ENCODE measurements around the gene MARCO. TPM values are rescaled to one million over a fixed set of nuclear protein-coding genes. Genes with fewer than 3 reads are reported as not detected.
"Not testable (repeated sequence)": the region's sequence is repeated elsewhere in the genome, so short reads cannot be mapped to it uniquely, and the experiment has no call there.

Gene MARCO
- total RNA-seq, 1 experiment from 2014 or later: not detected

- no peaks in the 10 kb centered on the region for H3K36me3 ChIP-seq (ENCODE audit: low read depth)
- peaks cover 22% of the 10 kb centered on the region for H3K4me1 ChIP-seq (replicated peaks; ENCODE audit: insufficient read depth)
- H3K4me3 ChIP-seq: no peak overlapping the region
- no peaks in the 10 kb centered on the region for H4K20me1 ChIP-seq (ENCODE audit: insufficient read depth)
- no peaks in the 10 kb centered on the region for H3K27me3 ChIP-seq (ENCODE audit: insufficient read depth, low read depth)
- ChIA-PET POLR2A (ENCODE audit: unreplicated experiment) (no interaction called here), CTCF (no interaction called here)
- no TSS peak for BruUV-seq (replicated peaks)
- TF ChIP-seq EZH2 (IDR thresholded peaks at IDR 0.05; ENCODE audit: low read depth) (no peak), CTCF (conservative IDR thresholded peaks at IDR 0.05) (no peak)
- intact Hi-C loops (cut with micrococcal nuclease; ENCODE audit: unreplicated experiment): no loop called here
- no peaks in the 10 kb centered on the region for H3K9me2 ChIP-seq (ENCODE audit: insufficient read depth)
- H3F3A ChIP-seq (ENCODE audit: insufficient read depth, low read depth): peaks cover 18% of the 10 kb centered on the region
- H3K4me2 ChIP-seq: no peak overlapping the region
- no peak for DNase-seq
- no peak overlapping the region for H2AFZ ChIP-seq
- no peak overlapping the region for H3K27ac ChIP-seq
- H3K79me2 ChIP-seq (ENCODE audit: low read depth): no peaks in the 10 kb centered on the region
- no peaks in the 10 kb centered on the region for H3K9me3 ChIP-seq (ENCODE audit: insufficient read depth, low read depth)
Observed at GRCh38 chr2:118943286-118943685, 1.3 kb downstream of the MARCO start.

DNA sequence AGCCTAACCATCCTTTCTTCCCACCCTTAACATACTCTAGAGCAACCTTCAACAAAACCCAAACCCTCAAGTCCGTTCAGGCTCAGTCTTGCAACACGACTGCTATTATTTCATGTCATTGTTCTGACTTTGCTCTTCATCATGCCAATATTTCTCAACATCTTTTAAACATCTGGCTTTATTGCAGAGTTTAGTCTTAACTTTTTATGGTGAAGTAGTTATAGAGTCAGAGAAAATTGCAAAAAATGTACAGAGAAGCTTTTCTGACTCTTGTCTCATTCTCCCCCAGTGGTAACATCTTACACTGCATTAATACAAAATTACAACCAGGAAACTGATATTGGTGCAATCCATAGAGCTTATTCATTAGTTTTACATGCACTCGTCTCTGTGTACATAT lies 3.9 kb downstream of the MARCO start:
- Histone ChIP-seq H2AFZ (no peak overlapping the region), H3K27me3 (ENCODE audit: insufficient read depth, low read depth) (no peaks in the 10 kb centered on the region), H3K27ac (no peak overlapping the region), H3K79me2 (ENCODE audit: low read depth) (no peaks in the 10 kb centered on the region), H3K36me3 (ENCODE audit: low read depth) (no peaks in the 10 kb centered on the region), H3K4me2 (no peak overlapping the region), H3K9me3 (ENCODE audit: insufficient read depth, low read depth) (no peaks in the 10 kb centered on the region), H3K4me1 (replicated peaks; ENCODE audit: insufficient read depth) (peaks cover 15% of the 10 kb centered on the region), H4K20me1 (ENCODE audit: insufficient read depth) (no peaks in the 10 kb centered on the region), H3K4me3 (no peak overlapping the region), H3F3A (ENCODE audit: insufficient read depth, low read depth) (peaks cover 7% of the 10 kb centered on the region), H3K9me2 (ENCODE audit: insufficient read depth) (no peaks in the 10 kb centered on the region)
- no peak for DNase-seq
- intact Hi-C loops (cut with micrococcal nuclease; ENCODE audit: unreplicated experiment): no loop called here
- ChIA-PET POLR2A (ENCODE audit: unreplicated experiment) (no interaction called here), CTCF (no interaction called here)
- BruUV-seq (replicated peaks): no TSS peak
- peak; percentile 47; the same call in 1 of the 2 replicates for TF ChIP-seq CTCF (conservative IDR thresholded peaks at IDR 0.05)
- TF ChIP-seq EZH2 (IDR thresholded peaks at IDR 0.05; ENCODE audit: low read depth): no peak

- H3K36me3 ChIP-seq (ENCODE audit: low read depth); BruUV-seq (replicated peaks); H3K9me2 ChIP-seq (ENCODE audit: insufficient read depth); intact Hi-C loops (cut with micrococcal nuclease; ENCODE audit: unreplicated experiment); H3K4me2 ChIP-seq; POLR2A ChIA-PET (ENCODE audit: unreplicated experiment); H3K4me3 ChIP-seq; DNase-seq; H4K20me1 ChIP-seq (ENCODE audit: insufficient read depth); CTCF ChIA-PET; H2AFZ ChIP-seq; H3K27me3 ChIP-seq (ENCODE audit: insufficient read depth, low read depth); H3K9me3 ChIP-seq (ENCODE audit: insufficient read depth, low read depth); H3K27ac ChIP-seq; H3F3A ChIP-seq (ENCODE audit: insufficient read depth, low read depth); H3K79me2 ChIP-seq (ENCODE audit: low read depth): not testable (repeated sequence)
- peaks cover 15% of the 10 kb centered on the region for H3K4me1 ChIP-seq (replicated peaks; ENCODE audit: insufficient read depth)
Observed at GRCh38 chr2:118948266-118948665, 6.3 kb downstream of the MARCO start.

- H3K27ac ChIP-seq: peak overlapping the region; percentile 86
- peaks cover 20% of the 10 kb centered on the region for H3K9me3 ChIP-seq (ENCODE audit: insufficient read depth, low read depth)
- ChIA-PET POLR2A (ENCODE audit: unreplicated experiment) (no interaction called here), CTCF (no interaction called here)
- BruUV-seq (replicated peaks): no TSS peak
- H3F3A ChIP-seq (ENCODE audit: insufficient read depth, low read depth): peaks cover 12% of the 10 kb centered on the region
- no peaks in the 10 kb centered on the region for H4K20me1 ChIP-seq (ENCODE audit: insufficient read depth)
- peak overlapping the region; percentile 48 for H3K4me2 ChIP-seq
- H3K27me3 ChIP-seq (ENCODE audit: insufficient read depth, low read depth): no peaks in the 10 kb centered on the region
- H3K4me3 ChIP-seq: no peak overlapping the region
- no peaks in the 10 kb centered on the region for H3K36me3 ChIP-seq (ENCODE audit: low read depth)
- DNase-seq: peak in 1 of 2 experiments; percentile 72
- no peaks in the 10 kb centered on the region for H3K79me2 ChIP-seq (ENCODE audit: low read depth)
- H2AFZ ChIP-seq: peak overlapping the region; percentile 41
- intact Hi-C loops (cut with micrococcal nuclease; ENCODE audit: unreplicated experiment): no loop called here
- TF ChIP-seq EZH2 (IDR thresholded peaks at IDR 0.05; ENCODE audit: low read depth) (no peak), CTCF (conservative IDR thresholded peaks at IDR 0.05) (no peak)
- H3K4me1 ChIP-seq (replicated peaks; ENCODE audit: insufficient read depth): peaks cover 37% of the 10 kb centered on the region
- no peaks in the 10 kb centered on the region for H3K9me2 ChIP-seq (ENCODE audit: insufficient read depth)
Observed at GRCh38 chr2:118954297-118955060, 12.5 kb downstream of the MARCO start.

All from PC-9 (cell line).